SK-N-SH (cell line): ENCODE data around the gene FOXA1. TPM values are rescaled to one million over a fixed set of nuclear protein-coding genes. Genes with fewer than 3 reads are reported as not detected.

Source experiments
- CTCF ChIA-PET: fragments of 300-600, 350-600 bp; formaldehyde crosslinking; extraction: SDS; loops from one replicate; lab custom pipeline; 2021; lab: Yijun Ruan, JAX
- POLR2A ChIA-PET: fragments of 350-600 bp; sonication (Branson Sonifier 250); formaldehyde crosslinking; extraction: SDS; loops from one replicate; lab custom pipeline; 2020; ENCODE audit warnings: antibody characterized with exemption, inconsistent platforms; lab: Yijun Ruan, JAX
- DNase-seq: peaks from one replicate; pipeline ENCODE4 v3.0.0; 2012
- H2AFZ ChIP-seq: fragments of 200-600 bp; sonication (generic); 2 replicates; pipeline ENCODE4 v1.8.1; 2016; ENCODE audit warnings: antibody characterized with exemption, mild to moderate bottlenecking, low read depth
- H3F3A ChIP-seq: fragments of 200-600 bp; sonication (generic); replicated peaks from 2 replicates; pipeline ENCODE3; 2016; ENCODE audit warnings: antibody characterized with exemption, mild to moderate bottlenecking; ENCODE audit not compliant: insufficient read depth
- H3K27ac ChIP-seq, 2 experiments: fragments of 200-500 bp in 1 of 2; fragments of 200-600 bp in 1 of 2; sonication (Bioruptor generic) in 1 of 2; sonication (generic), shearing (Covaris generic) in 1 of 2; 2 replicates each; pipeline versions ENCODE4 v1.5.1 to v1.6.1; 2014 to 2016; ENCODE audit warnings: low read depth in 2 of 2, inconsistent platforms in 1 of 2, low read length in 1 of 2, mild to moderate bottlenecking in 1 of 2, mixed read lengths in 1 of 2
- H3K27me3 ChIP-seq: fragments of 200-600 bp; sonication (generic), shearing (Covaris generic); 2 replicates; pipeline ENCODE4 v1.6.1; 2016; ENCODE audit warnings: mixed run types; ENCODE audit not compliant: insufficient read depth
- H3K36me3 ChIP-seq, 2 experiments: fragments of 200-500 bp in 1 of 2; fragments of 200-600 bp in 1 of 2; sonication (Bioruptor generic) in 1 of 2; sonication (generic) in 1 of 2; replicated peaks in 1 of 2; 2 replicates each; pipeline versions ENCODE3 to v1.5.1; 2014 to 2016; ENCODE audit warnings: low read length in 1 of 2, mild to moderate bottlenecking in 1 of 2; ENCODE audit not compliant: insufficient read depth in 2 of 2, control insufficient read depth in 1 of 2
- H3K4me1 ChIP-seq, 2 experiments: fragments of 200-500 bp in 1 of 2; fragments of 200-600 bp in 1 of 2; sonication (Bioruptor generic) in 1 of 2; sonication (generic), shearing (Covaris generic) in 1 of 2; 2 replicates each; pipeline versions ENCODE4 v1.5.1 to v1.6.1; 2014 to 2016; ENCODE audit warnings: low read depth in 1 of 2, low read length in 1 of 2, mixed run types in 1 of 2; ENCODE audit not compliant: insufficient read depth in 2 of 2, control insufficient read depth in 1 of 2
- H3K4me2 ChIP-seq: fragments of 200-600 bp; sonication (generic), shearing (Covaris generic); 2 replicates; pipeline ENCODE4 v1.6.1; 2017; ENCODE audit warnings: mixed run types
- H3K4me3 ChIP-seq, 2 experiments: fragments of 200-500 bp in 1 of 2; fragments of 200-600 bp in 1 of 2; sonication (Bioruptor generic) in 1 of 2; sonication (generic), shearing (Covaris generic) in 1 of 2; 2 replicates each; pipeline versions ENCODE4 v1.5.1 to v1.8.1; 2014 to 2016; ENCODE audit warnings: low read depth in 2 of 2, inconsistent platforms in 1 of 2, low read length in 1 of 2, mild to moderate bottlenecking in 1 of 2, mixed read lengths in 1 of 2, moderate library complexity in 1 of 2
- H3K79me2 ChIP-seq: fragments of 200-600 bp; sonication (generic); 2 replicates; pipeline ENCODE4 v1.8.1; 2017; ENCODE audit warnings: mild to moderate bottlenecking; ENCODE audit not compliant: insufficient read depth
- H3K9ac ChIP-seq: fragments of 200-600 bp; sonication (generic); 2 replicates; pipeline ENCODE4 v1.6.1; 2017; ENCODE audit warnings: mixed run types
- H3K9me2 ChIP-seq: fragments of 200-600 bp; sonication (generic); 2 replicates; pipeline ENCODE4 v1.6.1; 2017; ENCODE audit warnings: mixed run types
- H3K9me3 ChIP-seq: fragments of 200-600 bp; sonication (generic); 2 replicates; pipeline ENCODE4 v1.6.1; 2017; ENCODE audit warnings: mixed run types, mild to moderate bottlenecking, moderate library complexity
- H4K20me1 ChIP-seq: fragments of 200-600 bp; sonication (generic); 2 replicates; pipeline ENCODE4 v1.6.1; 2017; ENCODE audit warnings: mild to moderate bottlenecking, mixed run types; ENCODE audit not compliant: insufficient read depth
- ELF1 ChIP-seq: IDR thresholded peaks from 2 replicates; pipeline ENCODE4 v1.4.0; 2012
- EP300 ChIP-seq, 2 experiments: IDR thresholded peaks; 2 replicates each; pipeline versions ENCODE4 v1.4.0 to v1.6.1; 2012; ENCODE audit warnings: borderline replicate concordance in 1 of 2, low read depth in 1 of 2, low read length in 1 of 2
- EZH2phosphoT487 ChIP-seq: fragments of 200-600 bp; sonication (generic); IDR thresholded peaks from 2 replicates; pipeline ENCODE4 v1.6.1; 2017; ENCODE audit warnings: low read depth, mixed run types, mild to moderate bottlenecking, antibody characterized with exemption, moderate library complexity, borderline replicate concordance
- FOSL2 ChIP-seq: IDR thresholded peaks from 2 replicates; pipeline ENCODE4 v1.4.0; 2012; ENCODE audit warnings: low read depth, mild to moderate bottlenecking, moderate library complexity, borderline replicate concordance
- FOXJ3 ChIP-seq: sonication (generic); formaldehyde crosslinking; IDR thresholded peaks from 2 replicates; pipeline ENCODE4 v1.5.1; 2020; ENCODE audit warnings: mild to moderate bottlenecking, missing genetic modification reagents
- FOXM1 ChIP-seq: IDR thresholded peaks from 2 replicates; pipeline ENCODE4 v1.4.0; 2012; ENCODE audit warnings: low read depth, mild to moderate bottlenecking
- GABPA ChIP-seq: IDR thresholded peaks from 2 replicates; pipeline ENCODE4 v1.4.0; 2012; ENCODE audit warnings: low read depth, mild to moderate bottlenecking
- JUND ChIP-seq: IDR thresholded peaks from 2 replicates; pipeline ENCODE4 v1.4.0; 2012
- RCOR1 ChIP-seq: fragments of 150-350 bp; IDR thresholded peaks from 2 replicates; pipeline ENCODE4 v1.6.1; 2017; ENCODE audit warnings: antibody characterized with exemption, low read length
- RXRA ChIP-seq: IDR thresholded peaks from 2 replicates; pipeline ENCODE4 v1.4.0; 2012; ENCODE audit warnings: low read depth, mild to moderate bottlenecking, borderline replicate concordance
- SMC3 ChIP-seq: IDR thresholded peaks from 2 replicates; pipeline ENCODE4 v1.6.1; 2012; ENCODE audit warnings: low read depth, low read length, improper control_type of control experiment
- WGBS: methylation state at CpG from one replicate; pipeline ENCODE4 v1.1.6; 2017; ENCODE audit warnings: low lambda C conversion rate; 5-methylcytosine and 5-hydroxymethylcytosine counted together
- polyA plus RNA-seq, 3 experiments: library from polyadenylated mRNA; depleted of rRNA; stranded (reverse); fragments of >200 nt; gene quantifications; 2 replicates each; pipeline ENCODE4 v1.2.3, GENCODE V29; 2012
- TF ChIP-seq, protein P1 (sequence below): IDR thresholded peaks from 2 replicates; pipeline ENCODE4 v1.4.0; 2012; ENCODE audit warnings: low read depth
- TF ChIP-seq, protein P2 (sequence below): IDR thresholded peaks from 2 replicates; pipeline ENCODE4 v1.4.0; 2012; ENCODE audit warnings: low read depth, borderline replicate concordance
- TF ChIP-seq, protein P3 (sequence below): IDR thresholded peaks from 2 replicates; pipeline ENCODE4 v1.6.1; 2012; ENCODE audit warnings: mild to moderate bottlenecking, low read depth, low read length, moderate library complexity

The FOXA1 gene
- polyA plus RNA-seq, 1 of the 3 experiments (the other 2 are of a cell fraction), result not detected

DNA sequence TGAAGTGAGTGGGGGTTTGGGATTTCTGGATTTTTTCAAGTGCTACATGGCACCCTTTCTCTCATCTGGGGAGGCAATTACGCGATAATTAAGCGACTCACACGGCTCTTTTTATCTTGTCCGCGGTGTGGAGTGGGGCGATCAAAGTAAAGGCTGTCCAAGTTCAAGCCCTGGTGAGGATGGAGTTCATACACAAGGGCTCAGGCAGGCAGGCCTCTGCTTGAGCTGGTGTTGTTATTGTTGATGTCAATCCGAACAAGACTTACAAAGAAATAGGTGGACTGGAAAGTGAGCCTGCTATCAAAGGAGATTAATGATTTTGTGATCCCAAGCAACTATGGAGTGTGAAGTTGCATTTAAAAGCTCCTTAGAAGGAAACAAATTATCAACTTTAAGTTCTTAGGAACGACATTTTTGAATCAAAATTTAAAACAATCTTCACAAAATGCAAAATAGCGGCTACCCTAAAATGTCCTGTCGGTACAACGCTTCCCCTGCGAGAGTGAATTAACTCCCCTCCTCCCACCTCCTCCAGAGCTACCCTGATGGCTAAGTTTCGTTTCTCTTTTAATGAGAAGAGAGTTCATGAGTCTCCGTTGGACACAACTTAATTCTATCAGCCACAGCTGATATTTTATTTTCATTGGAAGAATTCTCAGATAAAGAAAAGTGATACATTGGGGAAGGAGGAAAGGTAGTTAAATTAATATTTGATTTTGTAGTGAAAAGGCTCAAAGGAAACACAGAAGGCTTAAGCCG lies 5.9 kb downstream of the FOXA1 start:
- Histone ChIP-seq H4K20me1 (no peaks in the 10 kb centered on the region), H3K36me3 (no peaks in the 10 kb centered on the region), H2AFZ (no peak overlapping the region), H3K27ac (no peak overlapping the region), H3K27me3 (peaks cover 24% of the 10 kb centered on the region), H3K9ac (no peak overlapping the region), H3K4me2 (no peak overlapping the region), H3K9me2 (no peaks in the 10 kb centered on the region), H3K9me3 (no peaks in the 10 kb centered on the region), H3K4me3 (no peak overlapping the region), H3F3A (no peaks in the 10 kb centered on the region), H3K79me2 (no peaks in the 10 kb centered on the region), H3K4me1 (no peaks in the 10 kb centered on the region)
- no peak for TF ChIP-seq ELF1
- no peak for TF ChIP-seq FOXJ3 (CRISPR knock-in tag)
- TF ChIP-seq JUND, result no peak
- no peak for TF ChIP-seq RXRA
- TF ChIP-seq, protein P1, sequence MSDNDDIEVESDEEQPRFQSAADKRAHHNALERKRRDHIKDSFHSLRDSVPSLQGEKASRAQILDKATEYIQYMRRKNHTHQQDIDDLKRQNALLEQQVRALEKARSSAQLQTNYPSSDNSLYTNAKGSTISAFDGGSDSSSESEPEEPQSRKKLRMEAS, result no peak
- no peak for TF ChIP-seq GABPA
- TF ChIP-seq, protein P2, sequence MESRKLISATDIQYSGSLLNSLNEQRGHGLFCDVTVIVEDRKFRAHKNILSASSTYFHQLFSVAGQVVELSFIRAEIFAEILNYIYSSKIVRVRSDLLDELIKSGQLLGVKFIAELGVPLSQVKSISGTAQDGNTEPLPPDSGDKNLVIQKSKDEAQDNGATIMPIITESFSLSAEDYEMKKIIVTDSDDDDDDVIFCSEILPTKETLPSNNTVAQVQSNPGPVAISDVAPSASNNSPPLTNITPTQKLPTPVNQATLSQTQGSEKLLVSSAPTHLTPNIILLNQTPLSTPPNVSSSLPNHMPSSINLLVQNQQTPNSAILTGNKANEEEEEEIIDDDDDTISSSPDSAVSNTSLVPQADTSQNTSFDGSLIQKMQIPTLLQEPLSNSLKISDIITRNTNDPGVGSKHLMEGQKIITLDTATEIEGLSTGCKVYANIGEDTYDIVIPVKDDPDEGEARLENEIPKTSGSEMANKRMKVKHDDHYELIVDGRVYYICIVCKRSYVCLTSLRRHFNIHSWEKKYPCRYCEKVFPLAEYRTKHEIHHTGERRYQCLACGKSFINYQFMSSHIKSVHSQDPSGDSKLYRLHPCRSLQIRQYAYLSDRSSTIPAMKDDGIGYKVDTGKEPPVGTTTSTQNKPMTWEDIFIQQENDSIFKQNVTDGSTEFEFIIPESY, result no peak
- TF ChIP-seq, protein P3, sequence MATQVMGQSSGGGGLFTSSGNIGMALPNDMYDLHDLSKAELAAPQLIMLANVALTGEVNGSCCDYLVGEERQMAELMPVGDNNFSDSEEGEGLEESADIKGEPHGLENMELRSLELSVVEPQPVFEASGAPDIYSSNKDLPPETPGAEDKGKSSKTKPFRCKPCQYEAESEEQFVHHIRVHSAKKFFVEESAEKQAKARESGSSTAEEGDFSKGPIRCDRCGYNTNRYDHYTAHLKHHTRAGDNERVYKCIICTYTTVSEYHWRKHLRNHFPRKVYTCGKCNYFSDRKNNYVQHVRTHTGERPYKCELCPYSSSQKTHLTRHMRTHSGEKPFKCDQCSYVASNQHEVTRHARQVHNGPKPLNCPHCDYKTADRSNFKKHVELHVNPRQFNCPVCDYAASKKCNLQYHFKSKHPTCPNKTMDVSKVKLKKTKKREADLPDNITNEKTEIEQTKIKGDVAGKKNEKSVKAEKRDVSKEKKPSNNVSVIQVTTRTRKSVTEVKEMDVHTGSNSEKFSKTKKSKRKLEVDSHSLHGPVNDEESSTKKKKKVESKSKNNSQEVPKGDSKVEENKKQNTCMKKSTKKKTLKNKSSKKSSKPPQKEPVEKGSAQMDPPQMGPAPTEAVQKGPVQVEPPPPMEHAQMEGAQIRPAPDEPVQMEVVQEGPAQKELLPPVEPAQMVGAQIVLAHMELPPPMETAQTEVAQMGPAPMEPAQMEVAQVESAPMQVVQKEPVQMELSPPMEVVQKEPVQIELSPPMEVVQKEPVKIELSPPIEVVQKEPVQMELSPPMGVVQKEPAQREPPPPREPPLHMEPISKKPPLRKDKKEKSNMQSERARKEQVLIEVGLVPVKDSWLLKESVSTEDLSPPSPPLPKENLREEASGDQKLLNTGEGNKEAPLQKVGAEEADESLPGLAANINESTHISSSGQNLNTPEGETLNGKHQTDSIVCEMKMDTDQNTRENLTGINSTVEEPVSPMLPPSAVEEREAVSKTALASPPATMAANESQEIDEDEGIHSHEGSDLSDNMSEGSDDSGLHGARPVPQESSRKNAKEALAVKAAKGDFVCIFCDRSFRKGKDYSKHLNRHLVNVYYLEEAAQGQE, result no peak
- no peak for TF ChIP-seq EZH2phosphoT487
- TF ChIP-seq EP300 (IDR thresholded peaks at IDR 0.05; ENCODE audit: borderline replicate concordance in 1 of 2, low read depth in 1 of 2, low read length in 1 of 2), result no peak
- TF ChIP-seq SMC3, result no peak
- no peak for TF ChIP-seq FOSL2
- no peak for TF ChIP-seq FOXM1
- TF ChIP-seq RCOR1, result no peak
- DNase-seq, result no peak
- POLR2A ChIA-PET, result no interaction called here
- CTCF ChIA-PET, result no interaction called here
- 7% methylated on average over 16 of the region's 16 CpGs for WGBS
